Fibroblast of skin of back (primary cell): ENCODE results near the gene PIK3C2G.
A peak's percentile ranks its signal among the peaks of the same experiment; 100 is the strongest.

Source experiments
- DNase-seq: peaks from one replicate; pipeline ENCODE4 v3.0.0-alpha.2; 2013

PIK3C2G gene

GRCh38 chr12:18281941-18282340, 20.6 kb downstream of the PIK3C2G start:
- no peak for DNase-seq

DNA sequence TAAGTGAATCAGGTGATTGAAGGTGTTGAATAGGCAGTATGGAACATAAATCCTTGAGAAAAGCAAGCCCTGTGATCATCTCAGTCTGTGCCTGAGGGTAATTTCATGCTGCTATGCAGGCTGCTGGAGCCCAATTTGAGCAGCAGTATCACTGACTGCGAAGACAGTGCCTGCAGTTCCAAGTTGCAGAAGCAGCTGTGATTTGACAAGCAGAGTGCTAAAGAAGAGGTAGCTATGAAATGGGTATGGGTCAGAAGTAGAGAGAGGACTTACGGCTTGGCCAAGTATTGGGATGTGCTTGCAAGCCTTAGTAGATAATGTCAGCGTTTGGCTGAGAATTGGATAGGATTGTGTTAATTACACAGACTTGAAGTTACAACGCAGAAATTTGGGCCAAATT, 22.5 kb downstream of the PIK3C2G start:
- DNase-seq: no peak

DNA sequence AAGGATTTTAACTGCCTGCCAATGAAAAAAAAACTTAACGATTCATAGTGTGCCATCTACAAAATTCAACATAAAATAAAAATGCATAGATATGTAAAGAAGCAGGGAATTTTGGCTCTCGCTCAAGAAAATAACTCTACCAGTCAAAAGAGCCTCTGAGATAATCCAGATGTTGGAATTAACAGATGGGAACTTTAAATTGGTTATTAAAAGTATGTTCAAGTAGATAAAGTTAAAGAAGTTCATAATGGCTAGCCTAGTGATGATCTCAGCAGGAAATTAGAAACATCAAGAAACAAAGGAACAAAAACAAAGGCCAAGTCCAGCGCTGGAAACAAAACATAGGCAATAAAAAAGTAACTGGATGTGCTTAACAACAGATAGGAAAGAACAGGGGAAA, 23.1 kb downstream of the PIK3C2G start:
- DNase-seq: no peak

DNA sequence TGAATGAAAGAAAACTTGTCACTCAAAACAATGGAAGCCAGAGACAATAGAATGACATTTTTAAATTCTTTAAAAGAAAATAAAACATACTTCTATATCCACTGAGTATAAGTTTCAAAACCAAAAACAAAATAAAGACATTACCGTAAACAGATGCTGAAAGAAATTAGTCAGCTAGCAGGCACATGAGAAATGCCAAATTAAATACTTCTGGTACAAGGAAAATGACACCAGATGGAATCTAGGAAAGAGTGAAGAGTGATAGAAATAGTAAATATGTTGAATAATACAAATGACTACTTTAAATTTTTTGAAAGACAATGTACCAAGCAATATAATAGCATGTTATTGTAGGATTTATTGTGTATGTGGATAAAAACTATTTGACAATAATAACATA, 23.8 kb downstream of the PIK3C2G start:
- no peak for DNase-seq

DNA sequence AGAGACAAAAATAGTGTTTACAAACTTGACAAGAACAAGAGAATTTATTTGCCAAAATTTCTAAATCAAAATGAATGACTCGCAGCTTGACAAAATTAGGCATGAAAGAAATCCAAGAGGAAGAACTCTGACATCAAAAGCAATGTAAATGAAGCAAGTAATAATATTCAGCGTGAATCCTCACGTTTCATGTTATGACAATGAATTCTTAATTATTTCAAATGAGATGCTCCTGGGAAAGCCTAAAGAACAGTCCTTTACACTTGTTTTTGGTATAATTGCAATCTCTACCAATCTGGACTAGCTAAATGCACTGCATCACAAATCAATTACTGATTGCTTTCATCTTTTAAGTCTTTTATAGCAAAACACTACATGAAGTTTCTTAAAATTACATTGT, 29.1 kb downstream of the PIK3C2G start:
- no peak for DNase-seq

GRCh38 chr12:18294889-18295288, 33.6 kb downstream of the PIK3C2G start:
- DNase-seq: no peak

DNA sequence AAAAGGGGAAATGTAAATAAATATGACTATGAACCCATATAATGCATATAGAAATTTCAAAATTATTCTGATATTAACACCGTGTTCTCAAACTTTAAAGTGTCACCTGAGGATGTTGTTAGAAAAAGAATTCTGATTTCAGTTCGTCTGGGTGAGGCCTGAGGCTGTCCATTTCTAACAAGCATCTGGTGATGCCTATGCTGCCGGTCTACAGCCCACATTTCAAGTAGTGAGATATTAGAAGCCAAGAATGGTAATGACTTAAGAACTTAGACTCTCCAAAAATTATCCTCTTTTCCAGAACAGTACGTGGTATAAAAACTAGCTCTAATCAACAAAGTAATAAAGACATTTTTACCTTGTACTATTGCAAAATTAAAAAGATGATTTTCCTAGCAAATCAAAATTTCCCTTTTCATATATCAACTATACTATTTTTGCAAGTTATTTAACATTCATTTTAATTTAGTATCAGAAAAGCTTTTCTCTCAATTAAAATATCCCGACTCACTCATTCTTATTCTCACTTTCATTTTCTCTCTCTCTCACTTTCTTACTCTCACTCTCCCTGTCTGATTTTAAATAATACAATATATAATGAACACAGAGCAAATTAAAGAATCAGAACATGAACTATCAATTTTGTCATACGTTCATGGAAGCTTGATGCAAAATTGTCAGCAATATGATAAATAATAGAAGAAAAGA, 35.0 kb downstream of the PIK3C2G start:
- no peak for DNase-seq

- DNase-seq: no peak
These were observed 35.6 kb downstream of the PIK3C2G start for GRCh38 chr12:18296909-18297280.

DNA sequence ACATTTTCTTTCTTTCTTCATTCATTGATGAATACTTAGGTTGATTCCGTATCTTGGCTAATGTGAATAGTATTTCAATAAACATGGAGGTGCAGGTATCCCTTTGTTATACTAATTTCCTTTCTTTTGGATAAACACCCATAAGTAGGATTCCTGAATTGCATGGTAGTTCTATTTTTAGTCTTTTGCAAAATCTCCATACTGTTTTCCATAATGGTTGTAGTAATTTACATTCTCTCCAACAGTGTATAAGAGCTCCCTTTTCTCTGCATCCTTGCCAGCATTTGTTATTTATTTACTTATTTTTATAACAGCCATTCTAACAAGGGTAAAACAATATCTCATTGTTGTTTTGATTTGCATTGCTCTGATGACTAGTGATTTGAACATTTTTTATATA, 36.6 kb downstream of the PIK3C2G start:
- DNase-seq: no peak

DNA sequence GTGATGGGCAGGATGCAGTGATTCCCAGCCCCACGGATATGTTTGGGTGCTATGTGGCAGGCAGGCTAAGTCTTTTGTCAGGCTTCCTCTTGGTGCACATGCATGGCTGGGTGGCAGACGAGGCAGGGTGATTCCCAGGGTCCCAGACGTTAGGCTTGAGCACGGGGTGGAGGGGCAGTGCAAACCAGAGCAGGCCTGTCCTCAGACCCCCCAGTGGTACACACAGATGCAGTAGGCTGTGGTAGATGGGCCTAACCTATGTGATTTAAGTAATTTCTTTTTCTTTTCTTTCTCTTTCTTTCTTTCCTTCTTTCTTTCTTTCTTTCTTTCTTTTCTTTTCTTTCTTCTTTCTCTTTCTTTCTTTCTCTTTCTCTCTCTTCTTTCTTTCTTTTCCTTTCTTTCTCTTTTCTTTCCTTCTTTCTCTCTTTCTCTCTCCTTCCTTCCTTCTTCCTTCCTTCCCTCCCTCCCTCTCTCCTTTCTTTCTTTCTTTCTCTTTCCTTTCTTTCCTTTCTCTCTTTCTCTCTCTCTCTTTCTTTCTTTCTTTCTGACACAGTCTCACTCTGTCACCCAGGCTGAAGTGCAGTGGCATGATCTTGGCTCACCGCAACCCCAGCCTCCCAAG, 41.6 kb downstream of the PIK3C2G start:
- no peak for DNase-seq

DNA sequence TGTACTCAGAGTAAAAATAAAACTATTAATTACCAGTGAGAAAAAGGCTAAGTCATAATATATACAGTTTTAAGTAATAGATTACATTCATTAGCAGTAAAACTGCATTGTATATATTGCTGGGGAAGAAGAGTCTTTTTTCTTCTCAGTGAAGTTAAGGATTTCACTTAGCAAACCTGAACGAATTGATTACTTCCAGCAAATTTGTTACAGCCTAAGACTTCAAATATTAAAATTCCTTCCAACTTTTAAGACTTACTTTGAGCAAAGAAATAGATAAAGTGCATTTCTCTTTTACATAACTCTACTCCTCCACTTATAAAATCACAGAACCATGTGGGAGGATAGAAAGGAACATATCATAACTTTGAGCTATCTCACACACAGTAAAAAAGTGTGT, 43.3 kb downstream of the PIK3C2G start:
- no peak for DNase-seq

DNA sequence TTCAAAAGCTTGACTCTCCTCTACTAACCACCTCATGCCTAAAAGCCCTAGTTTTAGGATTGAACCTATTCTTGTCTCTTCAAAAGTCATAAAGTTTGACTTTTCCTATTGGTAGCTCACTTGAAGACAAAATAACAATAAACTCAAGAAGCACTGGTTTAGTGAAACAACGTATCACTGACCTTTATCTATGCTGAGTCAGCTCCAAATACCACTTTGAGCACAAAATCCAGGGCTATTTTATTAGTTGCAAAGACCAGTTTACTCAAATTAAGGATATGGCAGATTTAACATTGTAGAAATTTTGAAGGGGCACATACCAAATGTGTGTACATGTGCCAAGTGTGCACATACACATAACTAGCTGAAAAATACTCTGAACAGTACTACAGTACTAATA, 45.0 kb downstream of the PIK3C2G start:
- no peak for DNase-seq

GRCh38 chr12:18313306-18313705, 52.0 kb downstream of the PIK3C2G start:
- no peak for DNase-seq

GRCh38 chr12:18320036-18320617, 58.8 kb downstream of the PIK3C2G start:
- peak; percentile 83 for DNase-seq

DNA sequence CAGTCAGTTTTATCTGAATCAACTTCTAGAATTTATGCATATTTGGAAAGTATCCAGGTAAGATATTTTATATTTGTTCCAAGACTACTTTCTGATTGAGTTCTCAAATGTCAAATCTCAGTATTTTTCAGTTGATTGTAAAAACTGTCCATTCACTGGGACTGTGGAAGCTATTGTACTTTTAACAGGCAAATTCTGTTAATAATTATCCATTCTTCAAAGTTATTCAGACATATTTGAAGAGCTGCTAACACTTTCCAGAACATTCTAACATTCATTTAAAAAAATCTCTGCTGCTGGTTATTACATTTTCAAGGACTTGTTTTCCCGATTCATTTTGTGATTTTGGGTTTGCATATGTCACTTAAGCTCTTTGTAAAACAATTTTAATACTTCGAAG, 59.7 kb downstream of the PIK3C2G start:
- no peak for DNase-seq

GRCh38 chr12:18323159-18323558, 61.8 kb downstream of the PIK3C2G start:
- peak; percentile 28 for DNase-seq

GRCh38 chr12:18327036-18327435, 65.7 kb downstream of the PIK3C2G start:
- DNase-seq: no peak

DNA sequence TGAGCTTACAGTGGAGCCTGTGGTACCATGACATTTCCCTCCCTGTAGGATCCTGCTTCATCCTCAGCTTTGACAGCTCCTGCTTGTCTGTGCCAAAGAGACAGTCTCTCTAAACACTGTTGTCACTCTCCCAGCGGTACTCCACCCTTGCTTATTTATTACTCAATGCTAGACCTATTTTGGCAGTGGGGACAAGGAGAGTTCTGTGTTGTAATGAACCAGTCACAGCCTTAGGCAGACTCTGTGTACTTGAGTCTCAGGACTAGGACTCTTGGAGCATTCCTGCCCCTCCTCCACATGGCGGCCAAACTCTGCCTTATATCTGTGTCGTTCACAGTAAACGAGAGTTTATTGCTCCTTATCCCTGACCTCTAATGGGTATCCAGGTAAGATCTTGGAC, 70.9 kb downstream of the PIK3C2G start:
- DNase-seq: no peak

DNA sequence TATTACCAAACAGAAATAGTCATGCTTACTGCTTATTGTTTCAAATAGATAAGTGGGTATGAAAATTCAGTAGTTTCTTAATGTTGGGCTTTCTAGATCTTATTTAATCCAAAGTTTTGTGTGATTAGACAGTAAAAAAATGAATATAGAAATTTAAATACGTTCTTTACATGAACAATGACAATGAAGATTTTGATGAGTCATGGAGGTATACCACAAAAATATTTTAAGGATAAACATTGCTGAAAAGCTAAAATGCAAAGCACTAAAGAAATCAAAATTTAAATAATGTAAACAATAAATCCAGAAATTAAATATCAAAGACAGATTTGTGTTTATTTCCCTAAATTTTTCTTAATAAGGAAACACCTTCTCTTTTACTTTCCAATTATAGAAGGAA, 78.3 kb downstream of the PIK3C2G start:
- DNase-seq: no peak

- no peak for DNase-seq
These were observed 78.9 kb downstream of the PIK3C2G start for GRCh38 chr12:18340186-18340585.

DNA sequence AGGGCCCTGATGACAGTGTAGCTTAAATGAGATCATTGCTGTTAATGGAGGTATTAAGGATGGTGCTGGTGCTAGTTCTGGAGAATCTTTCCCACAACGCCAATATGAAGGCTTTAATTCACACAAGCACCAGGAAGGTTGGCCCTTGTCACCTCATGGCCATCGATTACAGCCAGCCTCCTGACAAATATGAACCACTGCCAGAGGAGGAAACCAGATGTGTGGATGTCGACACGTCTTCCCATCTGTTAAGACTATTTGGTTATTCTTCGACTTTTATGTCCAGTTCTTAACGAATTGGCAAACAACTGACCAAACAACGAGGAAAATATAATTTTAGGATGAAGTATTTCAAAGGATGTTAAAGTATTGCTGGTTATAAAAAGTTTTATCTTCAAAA, 79.5 kb downstream of the PIK3C2G start:
- DNase-seq: no peak

GRCh38 chr12:18343708-18344107, 82.4 kb downstream of the PIK3C2G start:
- no peak for DNase-seq

GRCh38 chr12:18345021-18345735, 83.9 kb downstream of the PIK3C2G start:
- no peak for DNase-seq

DNA sequence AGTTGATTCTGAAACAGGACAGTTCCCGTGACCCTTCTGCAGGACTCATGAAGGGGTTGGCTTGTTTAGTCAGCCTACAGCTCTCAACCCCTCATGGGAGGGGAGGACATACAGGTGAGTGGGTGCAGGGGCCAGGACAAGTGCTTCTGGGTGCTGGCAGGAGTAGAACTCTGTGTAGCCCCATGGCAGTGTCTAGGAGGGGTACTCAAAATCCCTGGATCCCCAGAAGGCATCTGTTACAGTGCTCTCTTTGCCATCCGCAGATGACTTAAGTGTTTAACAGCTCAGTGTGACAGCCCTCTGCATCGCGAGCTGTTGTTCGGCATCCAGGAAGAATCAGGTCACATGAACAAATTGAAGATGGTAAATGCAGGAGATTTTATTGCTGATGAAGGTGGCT, 91.0 kb downstream of the PIK3C2G start:
- DNase-seq: no peak
